ENCODE data around the gene CELA2A.
"Not testable (repeated sequence)": the region's sequence is repeated elsewhere in the genome, so short reads cannot be mapped to it uniquely, and the experiment has no call there.

CELA2A gene

GRCh38 chr1:15513192-15513591 lies 56.7 kb downstream of the CELA2A start:
- no peak overlapping the region for H3K27ac ChIP-seq
- DNase-seq = no peak
- no peaks in the 10 kb centered on the region for H3K36me3 ChIP-seq (replicated peaks)
- no peak overlapping the region for H3K4me3 ChIP-seq (ENCODE audit: low read depth, low read length)
- in situ Hi-C loops (cut with HindIII; ENCODE audit: low pct_ligation_motif_present, low sequenced_read_pairs) = no loop called here
- no peak for TF ChIP-seq CTCF (IDR thresholded peaks at IDR 0.05; ENCODE audit: low read depth, low read length, missing control alignments)
- no peaks in the 10 kb centered on the region for H3K27me3 ChIP-seq (replicated peaks)

GRCh38 chr1:15513919-15514318 lies 57.4 kb downstream of the CELA2A start:
- in situ Hi-C loops (cut with HindIII; ENCODE audit: low pct_ligation_motif_present, low sequenced_read_pairs) = no loop called here
- H3K4me3 ChIP-seq (ENCODE audit: low read depth, low read length) = no peak overlapping the region
- DNase-seq = no peak
- TF ChIP-seq CTCF (IDR thresholded peaks at IDR 0.05; ENCODE audit: low read depth, low read length, missing control alignments) = no peak
- H3K36me3 ChIP-seq (replicated peaks) = no peaks in the 10 kb centered on the region
- H3K27me3 ChIP-seq (replicated peaks) = no peaks in the 10 kb centered on the region
- H3K27ac ChIP-seq = no peak overlapping the region

- H3K27me3 ChIP-seq (replicated peaks); H3K4me3 ChIP-seq (ENCODE audit: low read depth, low read length); H3K27ac ChIP-seq; H3K36me3 ChIP-seq (replicated peaks); DNase-seq; in situ Hi-C loops (cut with HindIII; ENCODE audit: low pct_ligation_motif_present, low sequenced_read_pairs): not testable (repeated sequence)
Observed at GRCh38 chr1:15514557-15514956, 58.0 kb downstream of the CELA2A start.

GRCh38 chr1:15515022-15515663 lies 58.6 kb downstream of the CELA2A start:
- no peak for DNase-seq
- no peak for TF ChIP-seq CTCF (IDR thresholded peaks at IDR 0.05; ENCODE audit: low read depth, low read length, missing control alignments)
- in situ Hi-C loops (cut with HindIII; ENCODE audit: low pct_ligation_motif_present, low sequenced_read_pairs) = no loop called here
- H3K27ac ChIP-seq = no peak overlapping the region
- H3K27me3 ChIP-seq (replicated peaks) = no peaks in the 10 kb centered on the region
- H3K36me3 ChIP-seq (replicated peaks) = no peaks in the 10 kb centered on the region
- no peak overlapping the region for H3K4me3 ChIP-seq (ENCODE audit: low read depth, low read length)

- Histone ChIP-seq H3K4me3 (ENCODE audit: low read depth, low read length) (no peak overlapping the region), H3K36me3 (replicated peaks) (no peaks in the 10 kb centered on the region), H3K27ac (no peak overlapping the region), H3K27me3 (replicated peaks) (no peaks in the 10 kb centered on the region)
- TF ChIP-seq CTCF (IDR thresholded peaks at IDR 0.05; ENCODE audit: low read depth, low read length, missing control alignments) = no peak
- in situ Hi-C loops (cut with HindIII; ENCODE audit: low pct_ligation_motif_present, low sequenced_read_pairs) = no loop called here
- DNase-seq = no peak
Observed at GRCh38 chr1:15519625-15520024, 63.1 kb downstream of the CELA2A start.

- H3K36me3 ChIP-seq (replicated peaks); DNase-seq; H3K27me3 ChIP-seq (replicated peaks); H3K27ac ChIP-seq; in situ Hi-C loops (cut with HindIII; ENCODE audit: low pct_ligation_motif_present, low sequenced_read_pairs); H3K4me3 ChIP-seq (ENCODE audit: low read depth, low read length): not testable (repeated sequence)
Observed at GRCh38 chr1:15521206-15521906, 64.8 kb downstream of the CELA2A start.

Data from brain microvascular endothelial cell (primary cell).